ENCODE data around the gene MBIP. TPM values are rescaled to one million over a fixed set of nuclear protein-coding genes. Genes with fewer than 3 reads are reported as not detected.
"Not testable (repeated sequence)": the region's sequence is repeated elsewhere in the genome, so short reads cannot be mapped to it uniquely, and the experiment has no call there.

The MBIP gene
- total RNA-seq, 4 donors from 2014 or later: 5.2 to 14.7 (median 9.3) TPM

- H3K27ac ChIP-seq: no peak overlapping the region
- no peak for TF ChIP-seq CTCF (IDR thresholded peaks at IDR 0.05)
- TF ChIP-seq POLR2A (IDR thresholded peaks at IDR 0.05): no peak
- no peaks in the 10 kb centered on the region for H3K9me3 ChIP-seq
- no peak overlapping the region for H3K4me3 ChIP-seq
- no peaks in the 10 kb centered on the region for H3K36me3 ChIP-seq
- intact Hi-C loops (cut with DNase I): no loop called here
- H3K27me3 ChIP-seq: no peaks in the 10 kb centered on the region
- H3K4me1 ChIP-seq: no peaks in the 10 kb centered on the region
- DNase-seq: no peak
These were observed 19.9 kb upstream of the MBIP start for GRCh38 chr14:36340276-36340890.

GRCh38 chr14:36339816-36340215, 19.4 kb upstream of the MBIP start:
- no peak overlapping the region for H3K27ac ChIP-seq
- WGBS, 2 donors: 53 to 67% methylated on average over 1 of the region's 1 CpG
- H3K4me3 ChIP-seq: no peak overlapping the region
- H3K27me3 ChIP-seq: peaks cover 0 to 1% (median 0%) of the 10 kb centered on the region in 4 donors
- no peak for DNase-seq
- no peaks in the 10 kb centered on the region for H3K36me3 ChIP-seq
- no peaks in the 10 kb centered on the region for H3K9me3 ChIP-seq
- H3K4me1 ChIP-seq: no peaks in the 10 kb centered on the region
- intact Hi-C loops (cut with DNase I): no loop called here
- no peak for TF ChIP-seq CTCF (IDR thresholded peaks at IDR 0.05)
- no peak for TF ChIP-seq POLR2A (IDR thresholded peaks at IDR 0.05)

- Histone ChIP-seq H3K27me3 (peaks cover 0 to 12% (median 0%) of the 10 kb centered on the region in 4 donors), H3K36me3 (no peaks in the 10 kb centered on the region), H3K4me3 (no peak overlapping the region), H3K27ac (no peak overlapping the region), H3K9me3 (no peaks in the 10 kb centered on the region), H3K4me1 (no peaks in the 10 kb centered on the region)
- intact Hi-C loops (cut with DNase I): no loop called here
- TF ChIP-seq POLR2A (IDR thresholded peaks at IDR 0.05) (no peak), CTCF (IDR thresholded peaks at IDR 0.05) (no peak)
- 44 to 45% methylated on average over 4 of the region's 4 CpGs for WGBS, 2 donors
- no peak for DNase-seq
These were observed 12.7 kb upstream of the MBIP start for GRCh38 chr14:36333119-36333518.

- DNase-seq; intact Hi-C loops (cut with DNase I); H3K4me1 ChIP-seq; H3K9me3 ChIP-seq; H3K36me3 ChIP-seq; H3K4me3 ChIP-seq; H3K27ac ChIP-seq: not testable (repeated sequence)
- WGBS, 2 donors: 81 to 87% methylated on average over 4 of the region's 4 CpGs
- peaks cover 0 to 34% (median 0%) of the 10 kb centered on the region in 4 donors for H3K27me3 ChIP-seq
These were observed 7.1 kb upstream of the MBIP start for GRCh38 chr14:36327573-36327972.

- Histone ChIP-seq H3K36me3 (no peaks in the 10 kb centered on the region), H3K4me1 (peaks cover 0 to 3% (median 0%) of the 10 kb centered on the region in 3 donors), H3K27ac (no peak overlapping the region), H3K27me3 (peaks cover 0 to 38% (median 0%) of the 10 kb centered on the region in 4 donors), H3K9me3 (no peaks in the 10 kb centered on the region), H3K4me3 (no peak overlapping the region)
- intact Hi-C loops (cut with DNase I): no loop called here
- DNase-seq: no peak
- 75 to 90% methylated on average over 3 of the region's 3 CpGs for WGBS, 2 donors
- TF ChIP-seq POLR2A (IDR thresholded peaks at IDR 0.05) (no peak), CTCF (IDR thresholded peaks at IDR 0.05) (no peak)
These were observed 5.4 kb upstream of the MBIP start for GRCh38 chr14:36325853-36326252.

GRCh38 chr14:36324897-36325296, 4.5 kb upstream of the MBIP start:
- TF ChIP-seq POLR2A (IDR thresholded peaks at IDR 0.05): no peak
- TF ChIP-seq CTCF (IDR thresholded peaks at IDR 0.05): no peak

More at GRCh38 chr14:36324897-36325296, 4.5 kb upstream of the MBIP start:
- no peaks in the 10 kb centered on the region for H3K36me3 ChIP-seq
- peaks cover 0 to 6% (median 0%) of the 10 kb centered on the region in 3 donors for H3K4me1 ChIP-seq
- H3K4me3 ChIP-seq: no peak overlapping the region
- 87 to 88% methylated on average over 3 of the region's 3 CpGs for WGBS, 2 donors
- no peaks in the 10 kb centered on the region for H3K9me3 ChIP-seq
- no peak for DNase-seq
- intact Hi-C loops (cut with DNase I): no loop called here
- H3K27me3 ChIP-seq: peaks cover 0 to 38% (median 0%) of the 10 kb centered on the region in 4 donors
- H3K27ac ChIP-seq: no peak overlapping the region

Data from esophagus squamous epithelium (tissue), 5 donors.